SK-N-SH (cell line): ENCODE measurements around the gene ZNF786. TPM values are rescaled to one million over a fixed set of nuclear protein-coding genes. Genes with fewer than 3 reads are reported as not detected.

ENCODE experiments used
- CTCF ChIA-PET: fragments of 300-600, 350-600 bp; formaldehyde crosslinking; extraction: SDS; loops from one replicate; lab custom pipeline; 2021; lab: Yijun Ruan, JAX
- POLR2A ChIA-PET: fragments of 350-600 bp; sonication (Branson Sonifier 250); formaldehyde crosslinking; extraction: SDS; loops from one replicate; lab custom pipeline; 2020; ENCODE audit warnings: antibody characterized with exemption, inconsistent platforms; lab: Yijun Ruan, JAX
- DNase-seq: peaks from one replicate; pipeline ENCODE4 v3.0.0; 2012
- H2AFZ ChIP-seq: fragments of 200-600 bp; sonication (generic); 2 replicates; pipeline ENCODE4 v1.8.1; 2016; ENCODE audit warnings: antibody characterized with exemption, mild to moderate bottlenecking, low read depth
- H3F3A ChIP-seq: fragments of 200-600 bp; sonication (generic); replicated peaks from 2 replicates; pipeline ENCODE3; 2016; ENCODE audit warnings: antibody characterized with exemption, mild to moderate bottlenecking; ENCODE audit not compliant: insufficient read depth
- H3K27ac ChIP-seq, 2 experiments: fragments of 200-500 bp in 1 of 2; fragments of 200-600 bp in 1 of 2; sonication (Bioruptor generic) in 1 of 2; sonication (generic), shearing (Covaris generic) in 1 of 2; 2 replicates each; pipeline versions ENCODE4 v1.5.1 to v1.6.1; 2014 to 2016; ENCODE audit warnings: low read depth in 2 of 2, inconsistent platforms in 1 of 2, low read length in 1 of 2, mild to moderate bottlenecking in 1 of 2, mixed read lengths in 1 of 2
- H3K27me3 ChIP-seq: fragments of 200-600 bp; sonication (generic), shearing (Covaris generic); 2 replicates; pipeline ENCODE4 v1.6.1; 2016; ENCODE audit warnings: mixed run types; ENCODE audit not compliant: insufficient read depth
- H3K36me3 ChIP-seq, 2 experiments: fragments of 200-500 bp in 1 of 2; fragments of 200-600 bp in 1 of 2; sonication (Bioruptor generic) in 1 of 2; sonication (generic) in 1 of 2; replicated peaks in 1 of 2; 2 replicates each; pipeline versions ENCODE3 to v1.5.1; 2014 to 2016; ENCODE audit warnings: low read length in 1 of 2, mild to moderate bottlenecking in 1 of 2; ENCODE audit not compliant: insufficient read depth in 2 of 2, control insufficient read depth in 1 of 2
- H3K4me1 ChIP-seq, 2 experiments: fragments of 200-500 bp in 1 of 2; fragments of 200-600 bp in 1 of 2; sonication (Bioruptor generic) in 1 of 2; sonication (generic), shearing (Covaris generic) in 1 of 2; 2 replicates each; pipeline versions ENCODE4 v1.5.1 to v1.6.1; 2014 to 2016; ENCODE audit warnings: low read depth in 1 of 2, low read length in 1 of 2, mixed run types in 1 of 2; ENCODE audit not compliant: insufficient read depth in 2 of 2, control insufficient read depth in 1 of 2
- H3K4me2 ChIP-seq: fragments of 200-600 bp; sonication (generic), shearing (Covaris generic); 2 replicates; pipeline ENCODE4 v1.6.1; 2017; ENCODE audit warnings: mixed run types
- H3K4me3 ChIP-seq, 2 experiments: fragments of 200-500 bp in 1 of 2; fragments of 200-600 bp in 1 of 2; sonication (Bioruptor generic) in 1 of 2; sonication (generic), shearing (Covaris generic) in 1 of 2; 2 replicates each; pipeline versions ENCODE4 v1.5.1 to v1.8.1; 2014 to 2016; ENCODE audit warnings: low read depth in 2 of 2, inconsistent platforms in 1 of 2, low read length in 1 of 2, mild to moderate bottlenecking in 1 of 2, mixed read lengths in 1 of 2, moderate library complexity in 1 of 2
- H3K79me2 ChIP-seq: fragments of 200-600 bp; sonication (generic); 2 replicates; pipeline ENCODE4 v1.8.1; 2017; ENCODE audit warnings: mild to moderate bottlenecking; ENCODE audit not compliant: insufficient read depth
- H3K9ac ChIP-seq: fragments of 200-600 bp; sonication (generic); 2 replicates; pipeline ENCODE4 v1.6.1; 2017; ENCODE audit warnings: mixed run types
- H3K9me2 ChIP-seq: fragments of 200-600 bp; sonication (generic); 2 replicates; pipeline ENCODE4 v1.6.1; 2017; ENCODE audit warnings: mixed run types
- H3K9me3 ChIP-seq: fragments of 200-600 bp; sonication (generic); 2 replicates; pipeline ENCODE4 v1.6.1; 2017; ENCODE audit warnings: mixed run types, mild to moderate bottlenecking, moderate library complexity
- H4K20me1 ChIP-seq: fragments of 200-600 bp; sonication (generic); 2 replicates; pipeline ENCODE4 v1.6.1; 2017; ENCODE audit warnings: mild to moderate bottlenecking, mixed run types; ENCODE audit not compliant: insufficient read depth
- CHD2 ChIP-seq: fragments of 150-350 bp; IDR thresholded peaks from 2 replicates; pipeline ENCODE4 v1.6.1; 2018; ENCODE audit warnings: low read length; ENCODE audit not compliant: partially characterized antibody
- CTCF ChIP-seq: fragments of 200-600 bp; sonication (generic); IDR thresholded peaks from 2 replicates; pipeline ENCODE4 v1.6.1; 2017; ENCODE audit warnings: antibody characterized with exemption, mild to moderate bottlenecking, moderate library complexity
- ELF1 ChIP-seq: IDR thresholded peaks from 2 replicates; pipeline ENCODE4 v1.4.0; 2012
- FOSL2 ChIP-seq: IDR thresholded peaks from 2 replicates; pipeline ENCODE4 v1.4.0; 2012; ENCODE audit warnings: low read depth, mild to moderate bottlenecking, moderate library complexity, borderline replicate concordance
- GABPA ChIP-seq: IDR thresholded peaks from 2 replicates; pipeline ENCODE4 v1.4.0; 2012; ENCODE audit warnings: low read depth, mild to moderate bottlenecking
- GATA2 ChIP-seq: sonication (generic); formaldehyde crosslinking; IDR thresholded peaks from 2 replicates; pipeline ENCODE4 v1.5.0; 2020; ENCODE audit warnings: mild to moderate bottlenecking, missing genetic modification reagents
- MEF2A ChIP-seq: IDR thresholded peaks from 2 replicates; pipeline ENCODE4 v1.4.0; 2012; ENCODE audit warnings: low read depth, borderline replicate concordance
- MXI1 ChIP-seq: IDR thresholded peaks from 2 replicates; pipeline ENCODE4 v1.6.1; 2012; ENCODE audit warnings: mild to moderate bottlenecking, low read depth, low read length, improper control_type of control experiment
- NFIC ChIP-seq: IDR thresholded peaks from 2 replicates; pipeline ENCODE4 v1.4.0; 2012; ENCODE audit warnings: borderline replicate concordance
- NRF1 ChIP-seq: IDR thresholded peaks from 2 replicates; pipeline ENCODE4 v1.6.1; 2012; ENCODE audit warnings: low read depth, mild to moderate bottlenecking, low read length
- POLR2AphosphoS5 ChIP-seq: IDR thresholded peaks from 2 replicates; pipeline ENCODE4 v1.6.1; 2012; ENCODE audit warnings: low read depth, low read length
- RXRA ChIP-seq: IDR thresholded peaks from 2 replicates; pipeline ENCODE4 v1.4.0; 2012; ENCODE audit warnings: low read depth, mild to moderate bottlenecking, borderline replicate concordance
- TCF12 ChIP-seq: IDR thresholded peaks from 2 replicates; pipeline ENCODE4 v1.4.0; 2012
- USF1 ChIP-seq: IDR thresholded peaks from 2 replicates; pipeline ENCODE4 v1.4.0; 2012; ENCODE audit warnings: low read depth, borderline replicate concordance
- WGBS: methylation state at CpG from one replicate; pipeline ENCODE4 v1.1.6; 2017; ENCODE audit warnings: low lambda C conversion rate; 5-methylcytosine and 5-hydroxymethylcytosine counted together
- polyA plus RNA-seq, 3 experiments: library from polyadenylated mRNA; depleted of rRNA; stranded (reverse); fragments of >200 nt; gene quantifications; 2 replicates each; pipeline ENCODE4 v1.2.3, GENCODE V29; 2012
- TF ChIP-seq, protein P1 (sequence below): IDR thresholded peaks from 2 replicates; pipeline ENCODE4; 2012
- TF ChIP-seq, protein P2 (sequence below): IDR thresholded peaks from 2 replicates; pipeline ENCODE4 v1.4.0; 2012; ENCODE audit warnings: low read depth, borderline replicate concordance

The ZNF786 gene
- polyA plus RNA-seq, 1 of the 3 experiments (the other 2 are of a cell fraction) = 5.0 TPM

GRCh38 chr7:149087376-149087775, 3.1 kb downstream of the ZNF786 start:
- no peaks in the 10 kb centered on the region for H4K20me1 ChIP-seq
- H3K9ac ChIP-seq = no peak overlapping the region
- no peak overlapping the region for H2AFZ ChIP-seq
- no peak overlapping the region for H3K27ac ChIP-seq
- peaks cover 6% of the 10 kb centered on the region; the same call in 1 of the 2 replicates for H3K9me3 ChIP-seq
- no peaks in the 10 kb centered on the region for H3K9me2 ChIP-seq
- no peak overlapping the region for H3K4me2 ChIP-seq
- peaks cover 59% of the 10 kb centered on the region for H3K79me2 ChIP-seq
- H3K27me3 ChIP-seq = no peaks in the 10 kb centered on the region
- H3K4me1 ChIP-seq = no peaks in the 10 kb centered on the region; a peak in 1 of 4 replicates
- peaks cover 12% of the 10 kb centered on the region for H3F3A ChIP-seq
- peaks cover 0 to 29% of the 10 kb centered on the region in 2 experiments for H3K36me3 ChIP-seq
- DNase-seq = no peak
- H3K4me3 ChIP-seq = no peak overlapping the region
- 97% methylated on average over 6 of the region's 6 CpGs for WGBS
- ChIA-PET POLR2A (interaction anchor here (0.6 kb wide), 1 partner anchor 108 kb away, joined by 4 read pairs; no protein-coding TSS in a partner anchor), CTCF (interaction anchor here (1.6 to 3.0 kb wide), 2 partner anchors 16 to 22 kb away, joined by 8 to 26 read pairs; no protein-coding TSS in a partner anchor)
- TF ChIP-seq MEF2A (no peak), GATA2 (CRISPR knock-in tag) (no peak), CHD2 (no peak), USF1 (no peak), NFIC (no peak)

DNA sequence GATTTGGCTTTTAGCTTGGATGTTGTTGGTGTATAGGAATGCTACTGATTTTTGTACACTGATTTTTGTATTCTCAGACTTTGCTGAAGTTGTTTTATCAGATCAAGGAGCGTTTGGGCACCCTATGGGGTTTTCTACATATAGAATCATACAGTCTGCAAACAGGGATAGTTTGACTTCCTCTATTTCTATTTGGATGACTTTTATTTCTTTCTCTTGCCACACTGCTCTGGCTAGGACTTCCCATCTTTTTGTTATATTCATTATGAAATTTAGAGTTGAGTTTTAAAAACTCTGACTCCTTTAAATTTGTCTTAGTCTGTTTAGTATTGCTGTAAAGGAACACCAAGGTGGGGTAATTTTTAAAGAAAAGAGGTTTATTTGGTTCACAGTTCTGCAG, 4.7 kb downstream of the ZNF786 start:
- Histone ChIP-seq H4K20me1 (no peaks in the 10 kb centered on the region), H3K79me2 (peaks cover 64% of the 10 kb centered on the region), H3K9ac (no peak overlapping the region), H3K4me2 (no peak overlapping the region), H3K9me2 (no peaks in the 10 kb centered on the region), H3K36me3 (peaks cover 0 to 29% of the 10 kb centered on the region in 2 experiments), H2AFZ (no peak overlapping the region), H3K4me1 (no peaks in the 10 kb centered on the region), H3K9me3 (peaks cover 6% of the 10 kb centered on the region; the same call in 1 of the 2 replicates), H3K4me3 (no peak overlapping the region), H3K27me3 (no peaks in the 10 kb centered on the region), H3F3A (peaks cover 12% of the 10 kb centered on the region), H3K27ac (no peak overlapping the region)
- no peak for DNase-seq
- 100% methylated on average over 1 of the region's 1 CpG for WGBS
- POLR2A ChIA-PET = no interaction called here
- CTCF ChIA-PET = interaction anchor here (2.7 to 4.4 kb wide), 2 partner anchors 20 to 81 kb away, joined by 7 to 38 read pairs; no protein-coding TSS in a partner anchor
- TF ChIP-seq RXRA (no peak), ELF1 (no peak), MEF2A (no peak), CHD2 (no peak), FOSL2 (no peak), TCF12 (no peak)
- TF ChIP-seq, protein P1, sequence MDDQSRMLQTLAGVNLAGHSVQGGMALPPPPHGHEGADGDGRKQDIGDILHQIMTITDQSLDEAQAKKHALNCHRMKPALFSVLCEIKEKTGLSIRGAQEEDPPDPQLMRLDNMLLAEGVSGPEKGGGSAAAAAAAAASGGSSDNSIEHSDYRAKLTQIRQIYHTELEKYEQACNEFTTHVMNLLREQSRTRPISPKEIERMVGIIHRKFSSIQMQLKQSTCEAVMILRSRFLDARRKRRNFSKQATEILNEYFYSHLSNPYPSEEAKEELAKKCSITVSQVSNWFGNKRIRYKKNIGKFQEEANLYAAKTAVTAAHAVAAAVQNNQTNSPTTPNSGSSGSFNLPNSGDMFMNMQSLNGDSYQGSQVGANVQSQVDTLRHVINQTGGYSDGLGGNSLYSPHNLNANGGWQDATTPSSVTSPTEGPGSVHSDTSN = no peak

GRCh38 chr7:149084407-149084806, 6.1 kb downstream of the ZNF786 start:
- no peak overlapping the region for H3K27ac ChIP-seq
- no peak overlapping the region for H2AFZ ChIP-seq
- 99% methylated on average over 2 of the region's 2 CpGs for WGBS
- H3K27me3 ChIP-seq = no peaks in the 10 kb centered on the region
- H4K20me1 ChIP-seq = no peaks in the 10 kb centered on the region
- H3K4me3 ChIP-seq = no peak overlapping the region
- H3K36me3 ChIP-seq = peaks cover 0 to 29% of the 10 kb centered on the region in 2 experiments
- no peak overlapping the region for H3K9ac ChIP-seq
- peaks cover 55% of the 10 kb centered on the region for H3K79me2 ChIP-seq
- H3K4me1 ChIP-seq = no peaks in the 10 kb centered on the region
- ChIA-PET CTCF (interaction anchor here (0.9 to 4.4 kb wide), 3 partner anchors 19 to 79 kb away, joined by 4 to 38 read pairs (median 7); no protein-coding TSS in a partner anchor), POLR2A (no interaction called here)
- no peak for DNase-seq
- no peaks in the 10 kb centered on the region for H3K9me2 ChIP-seq
- no peak overlapping the region for H3K4me2 ChIP-seq
- peaks cover 6% of the 10 kb centered on the region; the same call in 1 of the 2 replicates for H3K9me3 ChIP-seq
- peaks cover 1% of the 10 kb centered on the region for H3F3A ChIP-seq
- TF ChIP-seq NRF1 = no peak
- TF ChIP-seq, protein P2, sequence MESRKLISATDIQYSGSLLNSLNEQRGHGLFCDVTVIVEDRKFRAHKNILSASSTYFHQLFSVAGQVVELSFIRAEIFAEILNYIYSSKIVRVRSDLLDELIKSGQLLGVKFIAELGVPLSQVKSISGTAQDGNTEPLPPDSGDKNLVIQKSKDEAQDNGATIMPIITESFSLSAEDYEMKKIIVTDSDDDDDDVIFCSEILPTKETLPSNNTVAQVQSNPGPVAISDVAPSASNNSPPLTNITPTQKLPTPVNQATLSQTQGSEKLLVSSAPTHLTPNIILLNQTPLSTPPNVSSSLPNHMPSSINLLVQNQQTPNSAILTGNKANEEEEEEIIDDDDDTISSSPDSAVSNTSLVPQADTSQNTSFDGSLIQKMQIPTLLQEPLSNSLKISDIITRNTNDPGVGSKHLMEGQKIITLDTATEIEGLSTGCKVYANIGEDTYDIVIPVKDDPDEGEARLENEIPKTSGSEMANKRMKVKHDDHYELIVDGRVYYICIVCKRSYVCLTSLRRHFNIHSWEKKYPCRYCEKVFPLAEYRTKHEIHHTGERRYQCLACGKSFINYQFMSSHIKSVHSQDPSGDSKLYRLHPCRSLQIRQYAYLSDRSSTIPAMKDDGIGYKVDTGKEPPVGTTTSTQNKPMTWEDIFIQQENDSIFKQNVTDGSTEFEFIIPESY = no peak
- no peak for TF ChIP-seq CTCF
- no peak for TF ChIP-seq MXI1
- no peak for TF ChIP-seq GABPA
- TF ChIP-seq POLR2AphosphoS5 = no peak
- TF ChIP-seq CHD2 = no peak
- no peak for TF ChIP-seq ELF1
- TF ChIP-seq MEF2A = no peak
